Mesenteric fat pad (tissue), 1 donor: ENCODE measurements around the gene ADCY1. TPM values are rescaled to one million over a fixed set of nuclear protein-coding genes. Genes with fewer than 3 reads are reported as not detected.

Source experiments
- DNase-seq: peaks from one replicate; pipeline ENCODE4 v3.0.0-alpha.2; 2020; ENCODE audit warnings: low spot score
- total RNA-seq: library from RNA; stranded (reverse); fragmentation: NEBNext Ultra II Directional; extraction: Animal tissue kit (Norgen Biotek cat#: 25700); gene quantifications from one replicate; pipeline ENCODE4 v1.2.1, GENCODE V29; 2021
- donor health status: DM: yes; HTN: yes; CAD: no.

Gene ADCY1
- total RNA-seq, 1 donor from 2014 or later: 3.3 TPM

- peak; percentile 79 for DNase-seq
Measured at GRCh38 chr7:45708046-45708950, 134.1 kb downstream of the ADCY1 start.

GRCh38 chr7:45709168-45710042 lies 135.2 kb downstream of the ADCY1 start:
- DNase-seq: peak; percentile 76

- DNase-seq: peak; percentile 69
Measured at GRCh38 chr7:45710271-45711160, 136.3 kb downstream of the ADCY1 start.

GRCh38 chr7:45711161-45711490 lies 137.0 kb downstream of the ADCY1 start:
- DNase-seq: peak; percentile 26

GRCh38 chr7:45712057-45712689 lies 138.0 kb downstream of the ADCY1 start:
- peak; percentile 30 for DNase-seq

- no peak for DNase-seq
Measured at GRCh38 chr7:45712872-45713668, 138.9 kb downstream of the ADCY1 start.

- no peak for DNase-seq
Measured at GRCh38 chr7:45713669-45714520, 139.7 kb downstream of the ADCY1 start.

- DNase-seq: no peak
Measured at GRCh38 chr7:45714521-45714820, 140.3 kb downstream of the ADCY1 start.

- no peak for DNase-seq
Measured at GRCh38 chr7:45715471-45716352, 141.5 kb downstream of the ADCY1 start.

GRCh38 chr7:45716380-45717203 lies 142.4 kb downstream of the ADCY1 start:
- no peak for DNase-seq

GRCh38 chr7:45717537-45718235 lies 143.5 kb downstream of the ADCY1 start:
- no peak for DNase-seq

- DNase-seq: no peak
Measured at GRCh38 chr7:45718464-45719330, 144.5 kb downstream of the ADCY1 start.

- DNase-seq: no peak
Measured at GRCh38 chr7:45720989-45721388, 146.8 kb downstream of the ADCY1 start.

GRCh38 chr7:45721686-45722598 lies 147.8 kb downstream of the ADCY1 start:
- peak; percentile 86 for DNase-seq
